Measurements from ENCODE around the gene BNIP1. TPM values are rescaled to one million over a fixed set of nuclear protein-coding genes. Genes with fewer than 3 reads are reported as not detected.

The BNIP1 gene
- total RNA-seq, 2 donors from 2014 or later = 12.5 to 19.8 TPM

- no peak for DNase-seq (ENCODE audit: low spot score)
These were observed 5.6 kb upstream of the BNIP1 start for GRCh38 chr5:173138707-173139106.

DNA sequence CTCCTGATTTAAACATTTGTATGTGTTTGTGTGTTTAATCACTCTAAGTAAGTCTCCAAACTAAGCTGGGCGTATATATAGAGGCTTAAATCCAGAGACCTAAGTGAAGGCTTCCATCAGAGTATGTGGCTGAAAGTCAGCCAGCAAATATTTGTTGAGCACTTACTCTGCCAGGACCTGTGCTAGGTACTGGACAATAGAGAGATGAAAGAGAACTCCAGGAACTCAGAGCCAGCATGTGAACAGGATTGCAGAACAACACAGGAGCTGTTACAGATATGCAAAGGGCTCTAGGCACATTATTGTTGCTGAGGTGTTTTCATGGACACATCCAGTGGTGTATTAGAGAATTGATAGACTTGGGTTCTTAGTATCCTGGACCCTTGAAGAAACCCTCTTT is 4.7 kb upstream of the BNIP1 start:
- Histone ChIP-seq H3K27me3 (replicated peaks; ENCODE audit: insufficient read depth) (no peaks in the 10 kb centered on the region), H3K4me1 (replicated peaks) (no peaks in the 10 kb centered on the region), H3K36me3 (no peaks in the 10 kb centered on the region), H3K9me3 (no peaks in the 10 kb centered on the region), H3K4me3 (no peak overlapping the region), H3K27ac (no peak overlapping the region)
- intact Hi-C loops (cut with DNase I) = no loop called here
- no peak for TF ChIP-seq POLR2A (IDR thresholded peaks at IDR 0.05)
- peak; percentile 43 for TF ChIP-seq POLR2AphosphoS5 (IDR thresholded peaks at IDR 0.05)
- TF ChIP-seq, protein P1, sequence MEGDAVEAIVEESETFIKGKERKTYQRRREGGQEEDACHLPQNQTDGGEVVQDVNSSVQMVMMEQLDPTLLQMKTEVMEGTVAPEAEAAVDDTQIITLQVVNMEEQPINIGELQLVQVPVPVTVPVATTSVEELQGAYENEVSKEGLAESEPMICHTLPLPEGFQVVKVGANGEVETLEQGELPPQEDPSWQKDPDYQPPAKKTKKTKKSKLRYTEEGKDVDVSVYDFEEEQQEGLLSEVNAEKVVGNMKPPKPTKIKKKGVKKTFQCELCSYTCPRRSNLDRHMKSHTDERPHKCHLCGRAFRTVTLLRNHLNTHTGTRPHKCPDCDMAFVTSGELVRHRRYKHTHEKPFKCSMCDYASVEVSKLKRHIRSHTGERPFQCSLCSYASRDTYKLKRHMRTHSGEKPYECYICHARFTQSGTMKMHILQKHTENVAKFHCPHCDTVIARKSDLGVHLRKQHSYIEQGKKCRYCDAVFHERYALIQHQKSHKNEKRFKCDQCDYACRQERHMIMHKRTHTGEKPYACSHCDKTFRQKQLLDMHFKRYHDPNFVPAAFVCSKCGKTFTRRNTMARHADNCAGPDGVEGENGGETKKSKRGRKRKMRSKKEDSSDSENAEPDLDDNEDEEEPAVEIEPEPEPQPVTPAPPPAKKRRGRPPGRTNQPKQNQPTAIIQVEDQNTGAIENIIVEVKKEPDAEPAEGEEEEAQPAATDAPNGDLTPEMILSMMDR (IDR thresholded peaks at IDR 0.05) = no peak
- DNase-seq (ENCODE audit: low spot score) = peak; percentile 28
- 59% methylated on average over 1 of the region's 1 CpG for WGBS

More at GRCh38 chr5:173138707-173139106, 5.6 kb upstream of the BNIP1 start:
- TF ChIP-seq, protein P1 (IDR thresholded peaks at IDR 0.05) = no peak
- no peak for TF ChIP-seq POLR2AphosphoS5 (IDR thresholded peaks at IDR 0.05)
- no peak for TF ChIP-seq POLR2A (IDR thresholded peaks at IDR 0.05)
- peaks cover 0 to 1% of the 10 kb centered on the region in 2 donors for H3K36me3 ChIP-seq
- H3K4me1 ChIP-seq (replicated peaks) = no peaks in the 10 kb centered on the region
- H3K27me3 ChIP-seq (replicated peaks; ENCODE audit: insufficient read depth) = no peaks in the 10 kb centered on the region
- H3K4me3 ChIP-seq = no peak overlapping the region
- 91% methylated on average over 3 of the region's 3 CpGs for WGBS
- no peaks in the 10 kb centered on the region for H3K9me3 ChIP-seq
- no peak overlapping the region for H3K27ac ChIP-seq
- intact Hi-C loops (cut with DNase I) = no loop called here

DNA sequence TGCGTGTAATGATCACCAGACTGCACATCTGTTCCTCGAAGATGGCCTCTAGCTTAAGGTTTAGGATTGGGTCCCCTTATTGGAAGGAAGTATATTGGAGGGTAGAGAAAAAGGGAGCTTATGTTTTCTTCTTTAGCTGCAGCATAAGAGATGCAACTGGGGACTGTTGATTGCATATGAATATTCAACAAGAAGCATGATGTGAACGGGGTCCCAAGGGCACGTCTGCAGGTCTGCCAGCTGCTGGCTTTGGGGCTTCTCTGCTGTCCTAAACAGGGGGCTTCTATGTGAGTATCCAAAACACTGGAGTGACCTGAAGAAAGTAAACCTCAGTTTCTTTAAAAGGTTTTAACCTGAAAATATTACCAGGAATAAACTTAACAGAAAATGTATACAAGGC is 3.6 kb upstream of the BNIP1 start:
- TF ChIP-seq POLR2A (IDR thresholded peaks at IDR 0.05) (no peak), POLR2AphosphoS5 (IDR thresholded peaks at IDR 0.05) (no peak)
- TF ChIP-seq, protein P1 (IDR thresholded peaks at IDR 0.05) = no peak
- Histone ChIP-seq H3K27me3 (replicated peaks; ENCODE audit: insufficient read depth) (no peaks in the 10 kb centered on the region), H3K9me3 (no peaks in the 10 kb centered on the region), H3K4me3 (no peak overlapping the region), H3K36me3 (no peaks in the 10 kb centered on the region), H3K4me1 (replicated peaks) (no peaks in the 10 kb centered on the region), H3K27ac (no peak overlapping the region)
- 93% methylated on average over 3 of the region's 4 CpGs for WGBS
- DNase-seq (ENCODE audit: low spot score) = no peak
- intact Hi-C loops (cut with DNase I) = no loop called here

GRCh38 chr5:173143567-173143966 is 764 bp upstream of the BNIP1 start:
- intact Hi-C loops (cut with DNase I) = no loop called here

DNA sequence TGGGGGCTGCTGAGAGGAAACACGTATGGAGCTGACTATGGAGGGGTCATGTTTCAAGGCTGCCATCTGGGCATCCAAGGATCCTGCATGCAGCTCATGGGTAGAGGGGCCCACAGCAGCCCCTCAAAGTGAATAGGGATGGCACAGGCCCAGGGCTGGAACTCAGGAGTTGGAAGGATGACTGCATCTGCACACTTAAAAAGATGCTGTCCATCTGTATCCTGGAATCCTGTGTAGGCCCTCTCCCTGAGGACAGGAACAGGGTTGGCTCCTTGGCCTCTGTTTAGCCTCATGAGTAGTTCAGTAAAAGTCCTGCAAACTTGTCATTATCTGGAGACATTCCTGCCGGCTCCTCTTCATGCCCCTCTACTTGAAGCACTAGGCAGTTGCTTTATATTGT is 4.0 kb downstream of the BNIP1 start:
- H3K4me1 ChIP-seq (replicated peaks) = no peaks in the 10 kb centered on the region
- WGBS = 76% methylated on average over 2 of the region's 2 CpGs
- no peaks in the 10 kb centered on the region for H3K9me3 ChIP-seq
- H3K36me3 ChIP-seq = no peaks in the 10 kb centered on the region
- H3K4me3 ChIP-seq = no peak overlapping the region
- H3K27me3 ChIP-seq (replicated peaks; ENCODE audit: insufficient read depth) = no peaks in the 10 kb centered on the region
- DNase-seq (ENCODE audit: low spot score) = no peak
- no peak for TF ChIP-seq POLR2A (IDR thresholded peaks at IDR 0.05)
- TF ChIP-seq POLR2AphosphoS5 (IDR thresholded peaks at IDR 0.05) = no peak
- TF ChIP-seq, protein P1 (IDR thresholded peaks at IDR 0.05) = no peak
- no peak overlapping the region for H3K27ac ChIP-seq
- intact Hi-C loops (cut with DNase I) = no loop called here

More at GRCh38 chr5:173143567-173143966, 764 bp upstream of the BNIP1 start:
- WGBS = 95% methylated on average over 8 of the region's 8 CpGs
- H3K27ac ChIP-seq = no peak overlapping the region
- no peaks in the 10 kb centered on the region for H3K9me3 ChIP-seq
- H3K4me3 ChIP-seq = no peak overlapping the region
- no peak for DNase-seq (ENCODE audit: low spot score)
- H3K4me1 ChIP-seq (replicated peaks) = no peaks in the 10 kb centered on the region
- no peaks in the 10 kb centered on the region for H3K36me3 ChIP-seq
- no peak for TF ChIP-seq POLR2AphosphoS5 (IDR thresholded peaks at IDR 0.05)
- no peak for TF ChIP-seq POLR2A (IDR thresholded peaks at IDR 0.05)
- TF ChIP-seq, protein P1 (IDR thresholded peaks at IDR 0.05) = no peak
- H3K27me3 ChIP-seq (replicated peaks; ENCODE audit: insufficient read depth) = no peaks in the 10 kb centered on the region

Data from prostate gland (tissue), 2 donors.